Kidney (tissue), 14 donors: ENCODE measurements around the gene CLTB. TPM values are rescaled to one million over a fixed set of nuclear protein-coding genes. Genes with fewer than 3 reads are reported as not detected.

ENCODE experiments used
- DNase-seq, 5 donors: peaks; one replicate each; pipeline ENCODE4 v3.0.0-alpha.2; 2013 to 2020
- FAIRE-seq: peaks from 2 replicates; lab custom pipeline; 2012; peaks lifted over from hg19 to GRCh38; lab: Jason Lieb, UNC
- H3K27ac ChIP-seq, 2 donors: one replicate each; pipeline ENCODE4 v1.7.0; 2013; ENCODE audit warnings: low read depth in 2 of 2, low read length in 2 of 2, inconsistent platforms in 1 of 2
- H3K27me3 ChIP-seq: one replicate; pipeline ENCODE4 v1.7.1; 2013; ENCODE audit warnings: low read length, inconsistent platforms; ENCODE audit not compliant: control insufficient read depth, insufficient read depth
- H3K36me3 ChIP-seq, 3 donors: one replicate each; pipeline versions ENCODE4 v1.7.0 to v1.7.1; 2013; ENCODE audit warnings: low read length in 3 of 3, control low read depth in 1 of 3, inconsistent platforms in 1 of 3; ENCODE audit not compliant: insufficient read depth in 3 of 3, control insufficient read depth in 2 of 3
- H3K4me1 ChIP-seq, 3 donors: one replicate each; pipeline versions ENCODE4 v1.7.0 to v1.7.1; 2013; ENCODE audit warnings: low read length in 3 of 3, inconsistent platforms in 1 of 3, low read depth in 1 of 3; ENCODE audit not compliant: control insufficient read depth in 2 of 3, insufficient read depth in 2 of 3
- H3K4me3 ChIP-seq, 3 donors: one replicate each; pipeline versions ENCODE4 v1.7.0 to v1.8.1; 2013; ENCODE audit warnings: low read length in 3 of 3, control low read depth in 1 of 3, inconsistent platforms in 1 of 3
- H3K9ac ChIP-seq, 3 donors: one replicate each; pipeline versions ENCODE4 v1.7.0 to v1.7.1; 2013; ENCODE audit warnings: low read length in 3 of 3, control low read depth in 1 of 3, inconsistent platforms in 1 of 3
- H3K9me3 ChIP-seq, 3 donors: one replicate each; pipeline versions ENCODE4 v1.7.0 to v1.7.1; 2013; ENCODE audit warnings: low read length in 3 of 3, control low read depth in 1 of 3, inconsistent platforms in 1 of 3; ENCODE audit not compliant: control insufficient read depth in 2 of 3, insufficient read depth in 1 of 3
- intact Hi-C: fragments of 100-400 bp; cut with DNase I; formaldehyde crosslinking; loops from one replicate; pipeline ENCODE4 v1.11.1; 2022
- polyA plus RNA-seq: library from polyadenylated mRNA; stranded (reverse); fragments of 350-450 nt; fragmentation: Illumina TruSeq; extraction: RNeasy Lipid Tissue Mini Kit (QIAGEN cat#74804); gene quantifications from one replicate; pipeline ENCODE4 v1.2.3, GENCODE V29; 2014; ENCODE audit warnings: low read depth, low replicate concordance; ENCODE audit not compliant: insufficient read depth
- total RNA-seq: library from RNA; stranded (reverse); fragmentation: NEBNext Ultra II Directional; extraction: Animal tissue kit (Norgen Biotek cat#: 25700); gene quantifications from one replicate; pipeline ENCODE4 v1.2.1, GENCODE V29; 2021
- TF ChIP-seq, protein P1 (sequence below): IDR thresholded peaks from 3 replicates; pipeline ENCODE4 v1.5.1; 2012; ENCODE audit warnings: mild to moderate bottlenecking, moderate library complexity, borderline replicate concordance; ENCODE audit not compliant: insufficient read depth; ENCODE audit errors: extremely low read depth
- donor health status: control.
- donor health status: control.
- donor health status: control.
- donor health status: control.
- donor health status: control.
- donor health status: DM: yes; HTN: yes; CAD: no.
- donor health status: Normal renal cell carcinoma (clear cell type).

The CLTB gene
- total and polyA plus RNA-seq, 2 donors from 2014 or later: 76.3 to 151 TPM

DNA sequence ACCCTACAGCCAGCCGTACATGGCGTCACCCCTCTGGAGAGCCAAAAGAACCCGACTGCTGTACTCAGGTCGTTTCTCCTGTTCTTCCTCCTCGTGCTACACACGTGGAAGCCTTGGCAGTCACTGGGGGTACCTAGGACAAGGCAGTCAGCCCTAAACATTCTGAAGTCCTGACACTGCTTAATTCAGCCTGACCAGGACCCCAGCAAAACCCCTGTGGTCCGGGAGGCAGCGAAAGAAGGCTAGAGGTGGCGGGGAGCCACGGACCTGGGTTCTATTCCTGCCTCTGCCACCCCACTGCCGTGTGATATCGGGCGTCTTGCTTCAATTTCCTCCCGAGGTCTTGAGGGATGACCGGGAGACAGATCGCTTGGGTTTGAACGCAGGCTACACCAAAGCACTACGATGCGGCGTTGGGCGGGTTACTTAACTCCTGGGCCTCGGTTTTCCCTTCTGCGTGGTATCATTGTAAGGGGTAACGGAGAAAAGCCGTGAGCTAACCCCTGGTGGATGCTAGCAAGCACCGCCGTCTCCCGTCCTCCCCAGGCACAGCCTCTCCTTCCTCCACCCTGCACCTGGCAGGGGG, 51.5 kb downstream of the CLTB start:
- TF ChIP-seq, protein P1, sequence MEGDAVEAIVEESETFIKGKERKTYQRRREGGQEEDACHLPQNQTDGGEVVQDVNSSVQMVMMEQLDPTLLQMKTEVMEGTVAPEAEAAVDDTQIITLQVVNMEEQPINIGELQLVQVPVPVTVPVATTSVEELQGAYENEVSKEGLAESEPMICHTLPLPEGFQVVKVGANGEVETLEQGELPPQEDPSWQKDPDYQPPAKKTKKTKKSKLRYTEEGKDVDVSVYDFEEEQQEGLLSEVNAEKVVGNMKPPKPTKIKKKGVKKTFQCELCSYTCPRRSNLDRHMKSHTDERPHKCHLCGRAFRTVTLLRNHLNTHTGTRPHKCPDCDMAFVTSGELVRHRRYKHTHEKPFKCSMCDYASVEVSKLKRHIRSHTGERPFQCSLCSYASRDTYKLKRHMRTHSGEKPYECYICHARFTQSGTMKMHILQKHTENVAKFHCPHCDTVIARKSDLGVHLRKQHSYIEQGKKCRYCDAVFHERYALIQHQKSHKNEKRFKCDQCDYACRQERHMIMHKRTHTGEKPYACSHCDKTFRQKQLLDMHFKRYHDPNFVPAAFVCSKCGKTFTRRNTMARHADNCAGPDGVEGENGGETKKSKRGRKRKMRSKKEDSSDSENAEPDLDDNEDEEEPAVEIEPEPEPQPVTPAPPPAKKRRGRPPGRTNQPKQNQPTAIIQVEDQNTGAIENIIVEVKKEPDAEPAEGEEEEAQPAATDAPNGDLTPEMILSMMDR: no peak
- Histone ChIP-seq H3K36me3 (no peaks in the 10 kb centered on the region), H3K27ac (no peak overlapping the region), H3K4me1 (peaks cover 0 to 12% (median 0%) of the 10 kb centered on the region in 3 donors), H3K9ac (peak overlapping the region; percentile 22 to 80 (median 68)), H3K9me3 (no peaks in the 10 kb centered on the region), H3K4me3 (peak overlapping the region; percentile 50 to 91 (median 69)), H3K27me3 (no peaks in the 10 kb centered on the region)
- intact Hi-C loops: no loop called here
- FAIRE-seq: no peak
- peak in 1 of 5 donors; percentile 48 for DNase-seq

DNA sequence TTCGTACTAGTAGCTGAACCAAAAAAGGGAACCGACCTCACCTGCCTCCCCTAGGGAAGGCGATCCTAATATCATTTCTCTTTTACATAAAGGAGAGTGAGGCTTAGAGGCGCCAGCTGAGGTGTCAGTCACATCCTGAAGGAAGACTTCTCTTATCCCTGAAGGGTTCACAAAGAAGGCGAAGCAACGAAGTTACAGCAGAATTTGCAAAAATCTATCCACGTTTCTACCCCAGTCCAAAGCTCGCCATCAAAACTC, 54.2 kb downstream of the CLTB start:
- intact Hi-C loops: no loop called here
- H3K36me3 ChIP-seq: peaks cover 0 to 4% (median 0%) of the 10 kb centered on the region in 3 donors
- TF ChIP-seq, protein P1: no peak
- no peak overlapping the region for H3K27ac ChIP-seq
- no peaks in the 10 kb centered on the region for H3K9me3 ChIP-seq
- DNase-seq (no peak), FAIRE-seq (no peak)
- H3K9ac ChIP-seq: peak overlapping the region in 1 of 3 donors; percentile 68
- H3K4me1 ChIP-seq: peaks cover 0 to 15% (median 0%) of the 10 kb centered on the region in 3 donors
- no peaks in the 10 kb centered on the region for H3K27me3 ChIP-seq
- H3K4me3 ChIP-seq: peak overlapping the region; percentile 64 to 89 (median 79)

- Histone ChIP-seq H3K27ac (peak within 1 kb of the TSS; percentile 33 to 83), H3K9ac (peak within 1 kb of the TSS; percentile 71 to 92 (median 75)), H3K4me3 (peak within 1 kb of the TSS; percentile 64 to 89 (median 79)), H3K27me3 (no peaks in the 10 kb centered on the region), H3K9me3 (no peaks in the 10 kb centered on the region), H3K36me3 (peaks cover 0 to 4% (median 0%) of the 10 kb centered on the region in 3 donors), H3K4me1 (peaks cover 0 to 15% (median 0%) of the 10 kb centered on the region in 3 donors)
- FAIRE-seq (no peak), DNase-seq (peak; percentile 94 to 98 (median 96))
- TF ChIP-seq, protein P1: no peak
- intact Hi-C loops: no loop called here
Measured at GRCh38 chr5:176361437-176362232, 54.7 kb downstream of the CLTB start, which contains the start of gene KIAA1191. TSS of gene KIAA1191 (minus strand) at chr5:176361764. CDS start at chr5:176359508, 2,256 bp downstream.
